Nephron progenitor cell (in vitro differentiated cells): ENCODE measurements around the gene CFAP46.
"Not testable (repeated sequence)": the region's sequence is repeated elsewhere in the genome, so short reads cannot be mapped to it uniquely, and the experiment has no call there.

Experiments
- DNase-seq: peaks from one replicate; pipeline ENCODE4 v3.0.0; 2021
- H3K27ac Mint-ChIP-seq: 2 replicates; pipeline ENCODE4 v1.8.0; 2021; ENCODE audit warnings: mild to moderate bottlenecking, moderate library complexity, mixed read lengths
- H3K27me3 Mint-ChIP-seq: 2 replicates; pipeline ENCODE4 v1.8.0; 2021; ENCODE audit warnings: mild to moderate bottlenecking, low read depth, mixed read lengths; ENCODE audit not compliant: poor library complexity
- H3K36me3 Mint-ChIP-seq: 2 replicates; pipeline ENCODE4 v1.8.0; 2021; ENCODE audit warnings: low read depth, mixed read lengths
- H3K4me1 Mint-ChIP-seq: 2 replicates; pipeline ENCODE4 v1.8.0; 2021; ENCODE audit warnings: mixed read lengths
- H3K4me3 Mint-ChIP-seq: 2 replicates; pipeline ENCODE4 v1.8.0; 2021; ENCODE audit warnings: mild to moderate bottlenecking, moderate library complexity, mixed read lengths
- H3K9me3 Mint-ChIP-seq: 2 replicates; pipeline ENCODE4 v1.8.0; 2021; ENCODE audit warnings: mild to moderate bottlenecking, moderate library complexity, mixed read lengths
- CTCF ChIP-seq: fragments of 200-600 bp; sonication (generic); IDR thresholded peaks from 2 replicates; pipeline ENCODE4 v1.5.0; 2021; ENCODE audit warnings: antibody characterized with exemption

CFAP46 gene

GRCh38 chr10:132777441-132777840 lies 164.9 kb downstream of the CFAP46 start:
- TF ChIP-seq CTCF = no peak
- H3K9me3 Mint-ChIP-seq = peaks cover 7% of the 10 kb centered on the region
- no peak overlapping the region for H3K27ac Mint-ChIP-seq
- H3K27me3 Mint-ChIP-seq = peaks cover 30% of the 10 kb centered on the region
- H3K4me3 Mint-ChIP-seq = no peak overlapping the region
- H3K36me3 Mint-ChIP-seq = peaks cover 21% of the 10 kb centered on the region
- DNase-seq = no peak
- H3K4me1 Mint-ChIP-seq = peaks cover 11% of the 10 kb centered on the region

GRCh38 chr10:132776821-132777220 lies 165.5 kb downstream of the CFAP46 start:
- H3K27ac Mint-ChIP-seq = no peak overlapping the region
- H3K36me3 Mint-ChIP-seq = peaks cover 19% of the 10 kb centered on the region
- peaks cover 11% of the 10 kb centered on the region for H3K4me1 Mint-ChIP-seq
- no peak for TF ChIP-seq CTCF
- H3K4me3 Mint-ChIP-seq = no peak overlapping the region
- peaks cover 7% of the 10 kb centered on the region for H3K9me3 Mint-ChIP-seq
- peaks cover 24% of the 10 kb centered on the region for H3K27me3 Mint-ChIP-seq
- DNase-seq = no peak

- peaks cover 17% of the 10 kb centered on the region for H3K36me3 Mint-ChIP-seq
- no peak overlapping the region for H3K4me3 Mint-ChIP-seq
- no peak for TF ChIP-seq CTCF
- H3K27ac Mint-ChIP-seq = no peak overlapping the region
- H3K9me3 Mint-ChIP-seq = peaks cover 7% of the 10 kb centered on the region
- H3K27me3 Mint-ChIP-seq = peaks cover 17% of the 10 kb centered on the region
- H3K4me1 Mint-ChIP-seq = peaks cover 11% of the 10 kb centered on the region
- no peak for DNase-seq
Observed at GRCh38 chr10:132776186-132776585, 166.2 kb downstream of the CFAP46 start.

- H3K36me3 Mint-ChIP-seq = peaks cover 24% of the 10 kb centered on the region
- peaks cover 10% of the 10 kb centered on the region for H3K4me1 Mint-ChIP-seq
- no peak overlapping the region for H3K27ac Mint-ChIP-seq
- H3K9me3 Mint-ChIP-seq = peaks cover 7% of the 10 kb centered on the region
- TF ChIP-seq CTCF = no peak
- H3K27me3 Mint-ChIP-seq = peaks cover 12% of the 10 kb centered on the region
- no peak overlapping the region for H3K4me3 Mint-ChIP-seq
- DNase-seq = no peak
Observed at GRCh38 chr10:132774902-132775863, 167.2 kb downstream of the CFAP46 start.

GRCh38 chr10:132774181-132774901 lies 168.0 kb downstream of the CFAP46 start:
- DNase-seq = no peak
- peaks cover 7% of the 10 kb centered on the region for H3K9me3 Mint-ChIP-seq
- peaks cover 25% of the 10 kb centered on the region for H3K36me3 Mint-ChIP-seq
- no peak for TF ChIP-seq CTCF
- no peak overlapping the region for H3K4me3 Mint-ChIP-seq
- peaks cover 4% of the 10 kb centered on the region for H3K4me1 Mint-ChIP-seq
- peaks cover 9% of the 10 kb centered on the region for H3K27me3 Mint-ChIP-seq
- H3K27ac Mint-ChIP-seq = no peak overlapping the region

- not testable (repeated sequence) for DNase-seq, H3K4me1 Mint-ChIP-seq, H3K27ac Mint-ChIP-seq, H3K27me3 Mint-ChIP-seq, H3K4me3 Mint-ChIP-seq
- Mint-ChIP-seq H3K36me3 (peaks cover 40% of the 10 kb centered on the region), H3K9me3 (peaks cover 13% of the 10 kb centered on the region)
Observed at GRCh38 chr10:132772816-132773215, 169.6 kb downstream of the CFAP46 start.
